Esophagus squamous epithelium (tissue), 5 donors: Measurements from ENCODE around the gene YTHDF2. TPM values are rescaled to one million over a fixed set of nuclear protein-coding genes. Genes with fewer than 3 reads are reported as not detected.

Experiments used
- DNase-seq: peaks from one replicate; lab custom pipeline; 2025; lab: John Stamatoyannopoulos, UW
- H3K27ac ChIP-seq, 4 donors: fragments of 200-600 bp; sonication (generic); one replicate each; pipeline ENCODE4 v1.5.1; 2016 to 2019; ENCODE audit warnings: mild to moderate bottlenecking in 1 of 4
- H3K27me3 ChIP-seq, 4 donors: fragments of 200-600 bp; sonication (generic); 1 replicate in 3 of 4; 2 replicates in 1 of 4; pipeline versions ENCODE4 v1.5.1 to v1.6.0; 2017 to 2021; ENCODE audit warnings: antibody characterized with exemption in 1 of 4
- H3K36me3 ChIP-seq, 3 donors: fragments of 200-600 bp; sonication (generic); one replicate each; pipeline ENCODE4 v1.5.1; 2016 to 2019
- H3K4me1 ChIP-seq, 3 donors: fragments of 200-600 bp; sonication (generic); one replicate each; pipeline ENCODE4 v1.5.1; 2017 to 2019
- H3K4me3 ChIP-seq, 4 donors: fragments of 200-600 bp; sonication (generic); 1 replicate in 3 of 4; 2 replicates in 1 of 4; pipeline ENCODE4 v1.5.1; 2016 to 2019; ENCODE audit warnings: mild to moderate bottlenecking in 2 of 4, moderate library complexity in 1 of 4
- H3K9me3 ChIP-seq, 3 donors: fragments of 200-600 bp; sonication (generic); one replicate each; pipeline ENCODE4 v1.5.1; 2016 to 2019
- POLR2A ChIP-seq, 4 donors: fragments of 450-650 bp; IDR thresholded peaks; one replicate each; pipeline ENCODE4 v1.6.1; 2017; ENCODE audit warnings: antibody characterized with exemption in 4 of 4, mild to moderate bottlenecking in 4 of 4, moderate library complexity in 3 of 4
- WGBS, 2 donors: methylation state at CpG; one replicate each; pipeline ENCODE4 v1.1.5; 2018; 5-methylcytosine and 5-hydroxymethylcytosine counted together
- intact Hi-C: fragments of 100-400 bp; cut with DNase I; formaldehyde crosslinking; loops from one replicate; pipeline ENCODE4 v1.15.0; 2022
- total RNA-seq, 4 donors: library from RNA; depleted of rRNA; stranded (reverse); fragments of >200 nt; gene quantifications; one replicate each; pipeline ENCODE4 v1.1.0, GENCODE V29; 2016
- TF ChIP-seq, protein P1 (sequence below), 6 experiments: fragments of 450-650 bp in 4 of 6; fragments of 200-600 bp in 2 of 6; sonication (generic) in 2 of 6; IDR thresholded peaks; one replicate each; pipeline ENCODE4 v1.5.1; 2016 to 2019; ENCODE audit warnings: antibody characterized with exemption in 6 of 6, mild to moderate bottlenecking in 4 of 6, moderate library complexity in 4 of 6
- donor health status: DM: yes; HTN: yes; CAD: no.

The YTHDF2 gene
- total RNA-seq, 4 donors from 2014 or later: 55.0 to 66.2 (median 60.7) TPM

DNA sequence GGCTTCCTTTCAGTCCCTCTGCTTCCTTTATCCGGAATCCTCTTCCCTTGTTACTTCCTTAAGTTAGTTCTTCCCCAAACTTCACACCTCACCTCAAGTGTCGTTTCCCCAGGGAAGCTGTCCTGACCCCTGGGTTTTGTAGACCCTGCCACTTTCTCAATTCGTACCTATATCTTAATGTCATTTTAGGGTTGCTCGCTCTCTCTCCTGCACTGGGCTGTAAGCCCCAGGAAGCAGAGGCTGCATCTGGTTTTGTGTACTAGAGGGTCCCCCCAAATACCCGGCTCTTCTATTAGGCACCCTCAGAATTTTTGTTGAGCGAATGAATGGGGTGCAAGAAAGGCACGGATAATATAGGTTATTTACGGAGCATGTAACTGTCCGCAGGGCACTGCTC, 74.6 kb downstream of the YTHDF2 start:
- no peak for DNase-seq
- Histone ChIP-seq H3K9me3 (no peaks in the 10 kb centered on the region), H3K4me3 (no peak overlapping the region), H3K36me3 (no peaks in the 10 kb centered on the region), H3K27ac (no peak overlapping the region), H3K27me3 (peaks cover 5 to 80% (median 8%) of the 10 kb centered on the region in 4 donors), H3K4me1 (peaks cover 0 to 10% (median 8%) of the 10 kb centered on the region in 3 donors)
- WGBS, 2 donors: 65 to 71% methylated on average over 9 of the region's 9 CpGs
- intact Hi-C loops: no loop called here
- no peak for TF ChIP-seq POLR2A (IDR thresholded peaks at IDR 0.05)
- TF ChIP-seq, protein P1, sequence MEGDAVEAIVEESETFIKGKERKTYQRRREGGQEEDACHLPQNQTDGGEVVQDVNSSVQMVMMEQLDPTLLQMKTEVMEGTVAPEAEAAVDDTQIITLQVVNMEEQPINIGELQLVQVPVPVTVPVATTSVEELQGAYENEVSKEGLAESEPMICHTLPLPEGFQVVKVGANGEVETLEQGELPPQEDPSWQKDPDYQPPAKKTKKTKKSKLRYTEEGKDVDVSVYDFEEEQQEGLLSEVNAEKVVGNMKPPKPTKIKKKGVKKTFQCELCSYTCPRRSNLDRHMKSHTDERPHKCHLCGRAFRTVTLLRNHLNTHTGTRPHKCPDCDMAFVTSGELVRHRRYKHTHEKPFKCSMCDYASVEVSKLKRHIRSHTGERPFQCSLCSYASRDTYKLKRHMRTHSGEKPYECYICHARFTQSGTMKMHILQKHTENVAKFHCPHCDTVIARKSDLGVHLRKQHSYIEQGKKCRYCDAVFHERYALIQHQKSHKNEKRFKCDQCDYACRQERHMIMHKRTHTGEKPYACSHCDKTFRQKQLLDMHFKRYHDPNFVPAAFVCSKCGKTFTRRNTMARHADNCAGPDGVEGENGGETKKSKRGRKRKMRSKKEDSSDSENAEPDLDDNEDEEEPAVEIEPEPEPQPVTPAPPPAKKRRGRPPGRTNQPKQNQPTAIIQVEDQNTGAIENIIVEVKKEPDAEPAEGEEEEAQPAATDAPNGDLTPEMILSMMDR (IDR thresholded peaks at IDR 0.05): no peak

DNA sequence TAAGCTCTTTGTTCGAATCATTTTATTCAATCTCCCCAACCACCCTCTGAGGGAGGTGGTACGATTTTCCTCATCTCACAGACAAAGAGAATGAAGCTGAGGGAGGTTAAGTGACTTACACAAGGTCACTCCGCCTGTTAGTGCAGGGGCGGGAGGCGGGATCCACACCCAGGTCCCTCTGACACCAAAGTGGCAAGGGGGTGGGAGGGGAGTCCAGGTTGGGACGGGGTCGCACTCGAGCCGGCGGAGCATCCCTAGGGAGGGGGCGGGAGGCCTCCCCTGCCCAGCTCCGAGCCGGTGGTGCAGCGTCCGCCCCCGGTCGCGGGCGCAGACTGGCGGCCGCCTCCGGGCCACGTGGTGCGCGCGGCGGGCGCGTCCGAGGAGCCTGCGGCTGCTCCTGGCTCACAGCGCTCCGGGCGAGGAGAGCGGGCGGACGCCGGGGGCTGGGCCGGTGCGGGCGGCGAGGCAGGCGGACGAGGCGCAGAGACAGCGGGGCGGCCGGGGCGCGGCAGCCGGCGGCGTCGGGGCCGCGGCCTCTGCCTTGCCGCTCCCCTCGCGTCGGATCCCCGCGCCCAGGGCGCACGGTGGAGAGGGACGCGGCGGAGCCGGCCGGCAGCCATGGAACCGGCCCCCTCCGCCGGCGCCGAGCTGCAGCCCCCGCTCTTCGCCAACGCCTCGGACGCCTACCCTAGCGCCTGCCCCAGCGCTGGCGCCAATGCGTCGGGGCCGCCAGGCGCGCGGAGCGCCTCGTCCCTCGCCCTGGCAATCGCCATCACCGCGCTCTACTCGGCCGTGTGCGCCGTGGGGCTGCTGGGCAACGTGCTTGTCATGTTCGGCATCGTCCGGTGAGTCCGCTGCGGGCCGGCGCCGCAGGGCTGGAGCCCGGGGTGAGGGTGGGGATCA, 75.3 kb downstream of the YTHDF2 start, which contains the start of gene OPRD1:
Gene OPRD1, plus strand, starts transcription at position 405 of the 903 bp plus-strand sequence. Its CDS starts 214 bp downstream, at position 619.
- DNase-seq: no peak
- no peak within 1 kb of the TSS for H3K4me3 ChIP-seq
- H3K9me3 ChIP-seq: no peaks in the 10 kb centered on the region
- TF ChIP-seq, protein P1 (IDR thresholded peaks at IDR 0.05): no peak
- no peak for TF ChIP-seq POLR2A (IDR thresholded peaks at IDR 0.05)
- no peaks in the 10 kb centered on the region for H3K36me3 ChIP-seq
- peaks cover 0 to 10% (median 8%) of the 10 kb centered on the region in 3 donors for H3K4me1 ChIP-seq
- intact Hi-C loops: no loop called here
- 25 to 36% methylated on average over 2 to 3 of the region's 108 CpGs for WGBS, 2 donors
- no peak within 1 kb of the TSS for H3K27ac ChIP-seq
- peaks cover 5 to 87% (median 8%) of the 10 kb centered on the region in 4 donors for H3K27me3 ChIP-seq

DNA sequence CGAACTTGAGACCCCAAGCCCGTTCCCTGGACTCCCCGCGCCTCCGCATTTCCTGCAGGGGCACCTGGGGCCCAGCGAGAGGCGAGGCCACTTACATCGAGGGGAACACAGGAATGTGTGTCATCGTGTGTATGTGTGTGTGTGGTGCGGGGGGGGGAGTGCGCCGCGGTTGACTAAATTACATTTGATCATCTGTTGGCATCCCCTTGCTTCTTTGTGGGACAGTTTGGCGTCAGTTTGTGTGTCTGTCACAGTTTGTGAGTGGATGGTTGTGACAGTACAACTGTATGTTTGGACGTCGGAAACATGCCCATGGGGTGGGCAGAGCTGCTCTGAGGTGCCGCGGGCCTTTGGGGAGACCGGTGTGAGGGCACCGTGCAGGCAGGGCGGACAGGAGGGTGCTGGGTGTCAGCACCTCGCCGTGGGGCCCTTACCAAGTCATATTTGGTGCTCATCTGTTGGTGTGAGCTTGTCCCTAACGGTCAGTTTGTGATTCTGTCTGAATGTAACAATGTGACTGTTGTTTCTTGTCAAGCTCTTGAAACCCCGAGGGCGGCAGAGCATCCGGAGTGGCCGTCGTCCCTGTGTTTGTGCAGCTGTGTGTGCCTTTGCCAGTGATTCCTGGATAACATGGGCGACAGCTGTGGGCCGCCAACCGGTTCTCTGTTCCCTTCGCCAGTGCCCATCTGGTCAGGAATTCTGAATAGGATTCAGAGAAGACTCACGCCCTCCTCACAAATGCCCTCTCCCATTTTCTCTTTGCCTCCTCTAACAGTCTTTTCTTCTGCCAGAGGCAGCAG, 76.1 kb downstream of the YTHDF2 start:
- TF ChIP-seq POLR2A (IDR thresholded peaks at IDR 0.05): no peak
- TF ChIP-seq, protein P1 (IDR thresholded peaks at IDR 0.05): no peak
- intact Hi-C loops: no loop called here
- Histone ChIP-seq H3K36me3 (no peaks in the 10 kb centered on the region), H3K9me3 (no peaks in the 10 kb centered on the region), H3K4me1 (peaks cover 0 to 10% (median 8%) of the 10 kb centered on the region in 3 donors), H3K27ac (no peak overlapping the region), H3K27me3 (peaks cover 5 to 95% (median 8%) of the 10 kb centered on the region in 4 donors), H3K4me3 (no peak overlapping the region)
- no peak for DNase-seq
- 22 to 45% methylated on average over 19 to 20 of the region's 34 CpGs for WGBS, 2 donors

DNA sequence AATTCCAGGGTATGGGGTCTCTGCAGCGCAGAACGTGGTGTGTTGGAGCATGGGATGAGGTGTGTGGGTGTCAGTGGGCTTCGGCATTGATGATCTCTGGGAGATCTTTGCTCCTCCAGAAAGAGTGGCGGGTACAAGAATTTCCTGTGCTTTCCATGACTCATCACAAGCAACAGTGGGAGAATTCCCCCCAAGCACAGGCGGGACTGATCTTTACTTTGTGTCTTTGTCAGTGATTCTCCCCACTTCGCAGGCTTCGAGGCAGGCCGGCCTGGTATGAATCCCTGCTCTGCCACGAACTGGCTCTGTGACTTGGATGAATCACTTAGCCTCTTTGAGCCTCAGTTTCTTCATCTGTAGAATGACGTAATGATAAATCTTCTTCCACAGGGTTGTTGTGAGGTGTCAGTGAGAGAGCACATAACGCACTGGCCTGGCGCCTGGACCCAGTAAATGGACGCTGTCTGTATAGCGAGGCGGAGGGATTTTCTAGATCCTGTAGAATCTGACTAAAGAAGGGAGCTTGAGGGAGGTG, 77.3 kb downstream of the YTHDF2 start:
- intact Hi-C loops: no loop called here
- 67 to 74% methylated on average over 9 to 11 of the region's 15 CpGs for WGBS, 2 donors
- Histone ChIP-seq H3K36me3 (no peaks in the 10 kb centered on the region), H3K27me3 (peaks cover 5 to 100% (median 8%) of the 10 kb centered on the region in 4 donors), H3K4me3 (no peak overlapping the region), H3K4me1 (peaks cover 0 to 10% (median 8%) of the 10 kb centered on the region in 3 donors), H3K27ac (no peak overlapping the region), H3K9me3 (no peaks in the 10 kb centered on the region)
- DNase-seq: no peak
- no peak for TF ChIP-seq POLR2A (IDR thresholded peaks at IDR 0.05)

DNA sequence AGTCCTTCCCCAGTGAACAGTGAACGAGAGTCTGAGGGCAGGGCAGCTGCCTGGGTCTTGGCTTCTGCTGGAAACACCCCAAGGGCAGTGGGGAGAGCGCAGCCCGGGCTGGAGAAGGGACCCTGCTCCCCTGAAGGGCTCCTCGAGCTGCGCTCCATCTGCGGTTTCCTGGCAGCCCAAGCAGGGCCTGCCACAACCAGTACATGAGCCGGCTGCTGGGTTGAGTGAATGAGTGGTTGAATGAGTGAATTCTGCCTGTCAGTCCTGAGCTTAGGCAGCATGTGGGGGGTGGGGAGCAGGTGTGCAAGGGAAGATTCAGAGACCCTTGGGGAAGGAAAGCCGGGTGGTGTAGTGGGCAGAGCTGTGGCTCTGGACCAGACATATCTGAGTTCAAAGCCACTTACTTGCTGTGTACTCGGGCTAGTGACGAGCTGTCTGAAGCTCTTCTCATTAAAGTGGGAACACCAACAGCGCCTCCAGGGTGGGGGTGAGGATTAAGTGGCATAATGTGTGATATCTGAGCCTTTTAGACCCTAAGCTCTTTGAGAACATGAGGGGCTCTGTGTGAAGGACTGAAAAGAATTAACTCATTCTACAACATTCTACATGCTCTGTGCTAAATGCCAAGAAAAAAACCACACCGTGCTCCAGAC, 78.9 kb downstream of the YTHDF2 start:
- no peaks in the 10 kb centered on the region for H3K9me3 ChIP-seq
- H3K36me3 ChIP-seq: no peaks in the 10 kb centered on the region
- H3K4me1 ChIP-seq: peaks cover 0 to 10% (median 8%) of the 10 kb centered on the region in 3 donors
- no peak overlapping the region for H3K4me3 ChIP-seq
- H3K27ac ChIP-seq: no peak overlapping the region
- no peak for DNase-seq
- TF ChIP-seq, protein P1 (IDR thresholded peaks at IDR 0.05): no peak
- TF ChIP-seq POLR2A (IDR thresholded peaks at IDR 0.05): no peak
- WGBS, 2 donors: 20 to 40% methylated on average over 4 to 8 of the region's 12 CpGs
- intact Hi-C loops: no loop called here
- peaks cover 5 to 90% (median 8%) of the 10 kb centered on the region in 4 donors for H3K27me3 ChIP-seq
